HG03442 (cell line): ENCODE results near the gene PLCD4.

ENCODE experiments used
- ATAC-seq: cut with Tn5 transposase; IDR thresholded peaks from one replicate; pipeline ENCODE4 v1.9.1; 2021; ENCODE audit warnings: mild to moderate bottlenecking, moderate library complexity; ENCODE audit not compliant: unreplicated experiment

PLCD4 gene

DNA sequence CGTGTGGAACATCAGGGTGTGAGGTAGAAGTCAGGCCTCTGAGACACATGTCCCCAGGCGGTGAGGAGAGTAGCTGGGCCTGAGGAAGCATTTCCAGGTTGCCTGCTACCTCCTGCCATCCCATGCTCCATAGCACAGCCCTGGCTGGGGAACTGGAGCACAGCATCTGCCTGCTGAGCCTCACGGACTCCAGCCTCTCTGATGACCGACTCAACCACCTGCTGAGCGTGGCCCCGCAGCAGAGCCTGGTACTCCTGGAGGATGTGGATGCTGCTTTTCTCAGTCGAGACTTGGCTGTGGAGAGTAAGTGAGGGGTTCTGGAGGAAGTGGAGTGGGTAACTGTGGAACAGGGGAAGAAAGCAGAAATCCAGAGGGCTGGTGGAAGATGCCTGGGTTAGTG, 54.7 kb downstream of the PLCD4 start:
- no peak for ATAC-seq

- no peak for ATAC-seq
Observed at GRCh38 chr2:218662827-218663226, 55.1 kb downstream of the PLCD4 start.

DNA sequence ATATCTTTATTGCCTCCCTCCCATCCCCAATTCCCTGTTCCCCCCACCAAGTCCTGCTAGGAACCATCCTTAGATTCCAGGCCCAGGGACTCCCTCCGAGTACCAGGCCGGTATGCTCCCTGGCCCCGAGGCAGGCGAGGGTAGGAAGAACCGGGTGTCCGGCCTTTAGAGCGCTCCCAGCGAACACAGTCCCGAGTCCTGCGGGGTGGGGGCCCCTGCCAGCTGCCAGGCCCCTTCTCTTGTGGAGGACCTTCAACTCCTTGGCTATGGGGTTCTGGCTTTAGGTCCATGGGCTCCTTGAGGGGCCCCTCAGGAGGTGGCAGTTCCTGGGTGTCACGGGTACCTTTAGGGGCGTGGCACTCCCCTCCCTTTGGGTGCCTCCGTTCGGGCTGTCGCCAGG, 56.2 kb downstream of the PLCD4 start:
- ATAC-seq, result no peak

DNA sequence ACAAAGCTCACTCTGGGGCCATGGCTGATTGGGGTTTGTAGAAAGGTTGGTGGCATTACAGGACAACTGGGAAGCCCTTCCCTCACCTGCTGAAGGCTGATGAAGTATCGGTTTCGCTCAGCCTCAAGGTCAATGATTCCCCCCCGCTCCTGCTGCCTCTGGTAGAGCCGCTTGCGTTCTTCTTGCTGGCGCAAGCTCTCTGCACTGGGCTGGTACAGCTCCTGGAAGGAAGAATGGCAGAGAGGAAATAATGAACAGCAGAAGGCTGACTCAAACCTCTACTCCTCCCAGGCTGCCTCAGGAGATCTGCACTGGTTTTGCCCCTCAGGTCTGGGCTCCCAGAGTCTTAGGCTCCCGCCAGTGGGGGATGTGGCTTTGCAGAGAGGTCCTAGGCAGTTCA, 57.0 kb downstream of the PLCD4 start:
- ATAC-seq, result no peak

DNA sequence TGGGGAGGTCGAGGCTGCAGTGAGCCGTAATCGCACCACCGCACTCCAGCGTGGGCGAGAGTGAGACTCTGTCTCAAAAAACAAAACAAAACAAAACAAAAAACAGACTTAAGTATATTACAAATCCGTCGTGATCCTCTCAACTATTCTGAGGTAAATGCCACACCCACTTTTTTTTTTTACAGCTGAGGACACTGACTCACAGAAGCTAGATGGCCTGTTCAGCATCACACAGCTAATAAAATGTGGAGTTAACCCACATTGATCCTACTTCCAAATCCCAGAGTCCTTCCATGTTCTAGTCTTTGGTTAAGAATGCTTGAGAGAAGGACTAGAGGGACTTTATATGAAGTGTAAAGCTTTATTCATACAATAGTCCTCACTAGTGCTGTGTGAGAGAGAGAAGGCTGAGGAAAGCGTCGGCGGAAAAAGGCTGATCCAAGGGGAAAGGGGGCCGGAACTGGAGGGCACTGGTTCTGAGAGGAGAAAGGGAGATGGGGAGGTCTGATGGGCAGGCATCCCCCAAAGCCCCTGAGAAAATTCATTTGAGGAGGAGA, 63.5 kb downstream of the PLCD4 start:
- ATAC-seq, result peak; percentile 7

- ATAC-seq, result peak; percentile 98
Observed at GRCh38 chr2:218671654-218672566, 64.2 kb downstream of the PLCD4 start, which contains the start of the genes RNF25 and STK36. Gene RNF25, minus strand, starts transcription at chr2:218672002. Its CDS starts 32 bp downstream, at chr2:218671970. Gene STK36, plus strand, starts transcription at chr2:218672086. Its CDS starts 744 bp downstream, at chr2:218672830.

DNA sequence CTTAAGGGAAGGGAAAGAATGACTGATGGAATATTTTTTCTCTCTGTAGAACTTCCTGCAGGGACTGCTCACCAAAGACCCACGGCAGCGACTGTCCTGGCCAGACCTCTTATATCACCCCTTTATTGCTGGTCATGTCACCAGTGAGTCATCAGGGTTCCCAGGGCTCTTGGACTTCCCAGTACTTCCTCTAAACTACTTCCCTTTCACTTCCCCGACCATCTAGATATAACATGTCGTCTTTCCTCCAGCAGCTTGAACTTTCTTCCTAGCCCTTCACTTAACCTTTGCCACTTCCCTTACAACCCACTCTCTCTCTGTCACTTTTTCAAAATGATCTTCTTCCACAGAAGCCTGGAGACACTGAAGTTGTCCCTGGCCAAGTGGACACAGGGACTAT, 71.4 kb downstream of the PLCD4 start:
- ATAC-seq, result no peak

DNA sequence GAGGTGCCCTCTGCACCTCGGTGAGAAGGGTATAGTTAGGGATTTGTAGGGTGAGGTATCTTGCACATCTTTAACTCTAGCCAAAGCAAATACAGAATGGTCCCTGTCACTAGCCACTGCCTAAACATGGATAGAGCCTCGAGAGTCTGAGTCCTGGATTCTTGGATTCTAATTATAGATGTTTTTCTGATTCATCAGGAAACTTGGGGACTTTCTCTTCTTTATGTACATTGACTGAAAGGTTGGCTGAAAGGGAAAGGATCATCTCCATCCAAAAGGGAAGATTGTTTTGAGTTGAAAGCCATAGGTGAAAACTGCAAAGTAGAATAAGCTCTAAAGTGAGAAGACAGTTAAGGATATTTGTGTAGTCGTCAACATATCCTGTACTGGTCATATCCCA, 72.4 kb downstream of the PLCD4 start:
- ATAC-seq, result no peak
